Inflammatory macrophage treated with lipopolysaccharide for 1 hour (primary cell): ENCODE data around the gene MROH7.
"Not testable (repeated sequence)": the region's sequence is repeated elsewhere in the genome, so short reads cannot be mapped to it uniquely, and the experiment has no call there.

Experiments
- DNase-seq, 2 donors: peaks; one replicate each; pipeline ENCODE4 v3.0.0-alpha.2; 2020 to 2022

Gene MROH7

DNA sequence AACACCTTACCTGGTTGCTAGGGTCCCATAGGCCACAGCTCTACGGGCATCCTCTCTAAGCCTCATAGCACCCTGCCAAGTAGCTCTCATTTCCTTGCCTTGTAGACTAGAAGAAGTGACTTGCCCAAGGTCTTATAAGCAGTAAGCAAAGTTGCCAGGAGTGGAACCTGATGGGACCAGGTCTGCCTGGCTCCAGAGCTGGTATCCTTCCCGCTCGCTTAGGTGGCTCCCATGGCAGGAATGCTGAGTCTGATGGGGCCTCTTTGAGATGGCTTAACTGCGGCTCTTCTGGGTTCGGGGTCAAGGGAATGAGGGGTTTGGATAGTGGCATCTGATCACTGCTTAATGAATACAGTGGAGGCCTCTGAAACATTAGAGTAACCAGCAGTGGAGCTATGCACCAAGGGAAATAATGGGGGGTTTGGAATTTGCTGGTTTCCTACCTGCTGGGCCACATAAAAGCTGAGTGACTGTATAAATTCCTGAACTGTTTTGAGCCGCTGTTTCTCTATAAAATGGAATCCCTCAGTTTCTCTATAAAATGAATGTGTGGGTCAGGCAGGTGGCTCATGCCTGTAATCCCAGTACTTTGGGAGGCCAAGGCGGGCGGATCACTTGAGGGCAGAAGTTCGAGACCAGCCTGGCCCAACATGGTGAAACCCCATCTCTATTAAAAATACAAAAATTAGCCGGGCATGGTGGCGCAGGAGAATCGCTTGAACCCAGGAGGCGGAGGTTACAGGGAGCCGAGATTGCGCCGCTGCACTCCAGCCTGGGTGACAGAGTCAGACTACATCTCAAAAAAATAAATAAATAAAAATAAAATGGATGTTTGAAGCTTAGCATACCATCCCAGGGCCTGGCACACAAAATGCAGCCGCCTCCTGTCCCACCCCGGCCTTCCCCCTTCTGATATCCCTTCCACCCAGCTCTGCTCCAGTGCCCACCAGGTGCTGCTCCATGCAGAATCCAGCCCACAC is 30.7 kb upstream of the MROH7 start:
- no peak for DNase-seq

DNA sequence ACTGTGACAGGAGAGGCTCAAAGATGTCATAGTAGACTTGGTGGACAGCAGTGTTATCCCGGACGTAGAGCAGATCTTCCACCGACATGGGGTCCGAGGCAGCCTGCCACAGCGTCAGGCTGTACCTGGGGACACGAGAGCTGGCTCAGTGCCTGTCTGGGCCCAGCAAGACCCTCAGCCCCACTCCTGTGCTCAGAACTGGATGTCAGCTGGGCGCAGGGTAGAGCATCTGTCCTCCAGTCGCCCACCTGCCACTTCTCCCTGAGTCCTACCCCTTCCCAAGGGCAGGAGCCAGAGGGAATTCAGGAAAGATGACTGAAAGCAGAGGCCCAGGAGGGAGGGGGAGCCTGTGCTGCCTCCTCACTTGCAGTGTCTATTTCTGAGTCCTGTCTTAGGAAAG is 30.0 kb upstream of the MROH7 start:
- no peak for DNase-seq

- DNase-seq, result peak in 1 of 2 donors; percentile 7
Measured at GRCh38 chr1:54614024-54614423, 27.6 kb upstream of the MROH7 start.

DNA sequence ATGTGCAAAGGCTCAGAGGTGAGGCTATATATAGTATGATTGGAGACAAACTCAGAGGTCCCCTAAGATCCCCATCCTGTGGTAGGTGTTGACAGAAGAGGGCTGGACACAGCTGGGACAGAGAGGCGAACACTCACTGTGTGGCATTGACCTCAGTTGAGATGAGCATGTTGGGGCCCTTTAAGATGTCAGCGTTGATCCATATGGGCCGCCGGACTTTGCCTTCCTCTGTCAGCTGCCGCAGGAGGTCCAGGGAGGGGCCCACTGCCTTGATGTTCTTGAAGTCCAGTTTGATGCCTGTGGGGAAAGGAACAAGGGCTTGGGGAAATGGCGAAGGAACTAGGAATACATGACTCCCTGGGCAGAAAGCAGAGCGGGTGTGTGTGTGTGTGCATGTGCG is 27.0 kb upstream of the MROH7 start:
- DNase-seq, result no peak

DNA sequence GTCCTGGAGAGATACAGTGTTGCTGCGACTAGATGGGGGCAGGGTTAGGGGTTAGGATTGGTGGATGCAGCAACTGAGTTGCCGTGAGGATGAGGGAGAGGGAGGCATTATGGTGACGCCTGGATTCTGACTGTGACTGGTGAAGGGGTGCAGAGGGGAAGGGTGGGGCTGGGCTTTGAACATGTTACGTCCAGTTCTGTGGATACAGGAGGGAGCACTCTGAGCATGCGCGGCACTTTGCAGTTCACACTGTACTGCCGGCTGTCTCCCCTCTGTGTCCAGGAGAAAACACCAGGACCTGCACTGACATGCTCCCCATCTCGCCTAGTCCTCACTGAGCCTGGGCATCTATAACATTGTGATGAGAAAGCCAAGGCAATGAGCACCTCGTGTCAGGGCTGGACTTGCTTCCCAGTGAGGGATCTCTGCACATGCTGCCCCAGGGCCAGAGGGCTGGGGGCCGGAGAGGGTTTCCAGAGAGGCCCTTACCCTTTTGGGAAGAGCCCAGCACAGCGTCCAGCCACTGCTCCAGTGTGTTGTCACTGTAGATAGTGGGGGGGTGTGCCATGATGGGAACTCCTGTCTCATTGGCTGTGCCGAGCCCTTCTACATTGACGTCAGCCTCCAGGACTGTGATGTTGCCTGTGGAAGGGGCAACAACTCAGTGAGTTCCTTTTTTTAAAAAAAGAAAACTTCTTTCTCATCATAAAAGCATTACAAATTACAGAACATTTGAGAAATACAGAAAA is 25.9 kb upstream of the MROH7 start:
- peak; percentile 54 to 59 for DNase-seq

DNA sequence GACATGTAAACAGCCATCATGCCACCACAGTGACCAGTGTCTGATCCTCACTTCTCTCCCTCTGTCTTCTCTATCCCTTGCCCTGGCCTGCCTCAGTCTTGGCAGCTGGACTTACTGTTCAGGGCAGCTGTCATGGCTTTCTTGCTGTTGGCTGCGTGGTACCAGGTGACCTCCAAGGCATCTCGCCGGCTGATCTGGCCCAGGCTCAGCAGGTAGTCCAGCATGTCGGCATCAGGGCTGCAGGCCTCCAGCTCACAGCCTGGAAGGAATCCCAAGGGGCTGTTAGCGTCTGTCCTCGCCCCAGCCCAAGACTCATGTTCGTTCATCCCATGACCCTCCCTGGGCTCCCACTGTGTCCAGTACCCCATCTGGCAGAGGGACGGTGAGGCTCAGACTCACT is 21.8 kb upstream of the MROH7 start:
- DNase-seq, result no peak

DNA sequence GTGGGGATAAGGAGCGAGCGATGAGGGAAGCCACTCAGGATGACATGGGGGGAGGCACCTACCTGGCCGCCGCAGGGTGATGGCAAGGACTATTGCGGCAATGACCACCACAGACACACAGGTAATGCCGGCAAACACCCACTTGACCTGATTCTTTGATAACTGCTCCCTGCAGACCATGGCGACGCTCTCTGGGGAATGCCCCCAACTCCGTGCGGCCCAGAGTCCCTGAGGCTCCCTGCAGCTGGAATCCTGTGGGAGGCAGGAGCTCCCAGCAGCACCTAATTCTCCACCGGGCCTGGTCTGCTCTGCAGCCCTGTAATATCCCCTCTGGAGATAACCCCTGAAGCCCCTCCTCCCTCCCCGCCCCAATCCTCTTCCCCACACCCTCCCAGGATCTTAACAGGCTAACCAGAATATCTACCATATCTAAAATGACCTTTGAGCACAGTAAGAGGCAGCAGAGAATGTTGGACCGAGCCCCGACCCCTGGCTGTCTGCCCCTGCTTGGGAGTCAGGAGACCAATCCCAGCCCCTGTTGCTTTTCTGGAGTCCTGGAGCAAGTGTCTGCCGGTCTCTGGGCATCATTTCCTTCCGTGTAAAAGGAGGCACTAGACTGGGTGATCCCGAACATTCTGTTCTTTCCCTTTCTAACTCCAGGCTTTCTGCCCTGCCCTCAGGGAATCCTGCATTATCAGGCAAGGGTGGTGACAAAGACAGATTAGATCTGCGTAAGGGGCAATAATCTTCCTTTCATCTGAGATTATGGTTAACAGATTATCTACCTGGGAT is 18.2 kb upstream of the MROH7 start, which contains the start of gene FAM151A:
TSS of gene FAM151A (minus strand) at position 310 of the 792 bp plus-strand sequence. CDS start at position 180, 130 bp downstream.
- no peak for DNase-seq

- DNase-seq, result no peak
Measured at GRCh38 chr1:54624466-54625464, 16.8 kb upstream of the MROH7 start.

DNA sequence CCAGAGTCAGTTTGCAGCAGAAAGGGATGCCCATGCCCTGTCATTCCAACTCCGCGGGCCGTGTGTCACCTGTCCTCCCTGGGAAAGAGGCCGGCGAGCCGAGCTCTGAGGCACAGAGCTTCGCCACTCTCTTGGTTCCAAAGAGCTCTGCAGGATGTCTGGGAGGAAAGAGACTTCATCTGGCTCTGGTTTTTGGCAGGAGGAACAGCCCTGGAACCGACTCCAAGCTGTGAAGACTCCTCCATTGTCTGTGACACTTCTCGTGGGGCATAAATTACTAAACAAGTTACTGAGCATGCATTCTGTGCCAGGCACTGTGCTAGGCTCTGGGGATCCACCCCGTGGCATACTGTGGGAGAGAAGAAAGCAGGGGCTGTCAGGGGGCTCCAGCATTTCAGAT is 14.4 kb upstream of the MROH7 start:
- no peak for DNase-seq

GRCh38 chr1:54635804-54636203 is 5.8 kb upstream of the MROH7 start:
- not testable (repeated sequence) for DNase-seq

- DNase-seq, result not testable (repeated sequence)
Measured at GRCh38 chr1:54636461-54637446, 4.8 kb upstream of the MROH7 start.

DNA sequence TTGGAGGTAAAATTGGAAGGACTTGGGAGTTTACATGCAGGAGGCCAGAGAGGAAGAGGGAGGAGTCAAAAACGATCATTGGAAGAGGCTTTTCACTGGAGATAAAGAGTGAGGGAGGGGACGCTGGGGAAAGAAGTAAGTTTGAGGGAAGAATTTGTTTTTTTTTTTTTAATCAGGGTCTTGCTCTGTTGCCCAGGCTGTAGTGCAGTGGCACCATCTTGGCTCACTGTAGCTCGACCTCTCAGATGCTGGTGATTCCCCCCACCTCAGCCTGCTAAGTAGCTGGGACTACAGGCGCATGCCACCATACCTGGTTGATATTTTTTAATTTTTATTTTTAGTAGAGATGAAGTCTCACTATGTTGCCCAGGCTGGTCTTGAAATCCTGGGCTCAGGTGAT is 1.2 kb upstream of the MROH7 start:
- DNase-seq, result no peak

GRCh38 chr1:54643736-54644135 is 2.1 kb downstream of the MROH7 start:
- no peak for DNase-seq

- DNase-seq, result no peak
Measured at GRCh38 chr1:54645806-54646676, 4.5 kb downstream of the MROH7 start.

DNA sequence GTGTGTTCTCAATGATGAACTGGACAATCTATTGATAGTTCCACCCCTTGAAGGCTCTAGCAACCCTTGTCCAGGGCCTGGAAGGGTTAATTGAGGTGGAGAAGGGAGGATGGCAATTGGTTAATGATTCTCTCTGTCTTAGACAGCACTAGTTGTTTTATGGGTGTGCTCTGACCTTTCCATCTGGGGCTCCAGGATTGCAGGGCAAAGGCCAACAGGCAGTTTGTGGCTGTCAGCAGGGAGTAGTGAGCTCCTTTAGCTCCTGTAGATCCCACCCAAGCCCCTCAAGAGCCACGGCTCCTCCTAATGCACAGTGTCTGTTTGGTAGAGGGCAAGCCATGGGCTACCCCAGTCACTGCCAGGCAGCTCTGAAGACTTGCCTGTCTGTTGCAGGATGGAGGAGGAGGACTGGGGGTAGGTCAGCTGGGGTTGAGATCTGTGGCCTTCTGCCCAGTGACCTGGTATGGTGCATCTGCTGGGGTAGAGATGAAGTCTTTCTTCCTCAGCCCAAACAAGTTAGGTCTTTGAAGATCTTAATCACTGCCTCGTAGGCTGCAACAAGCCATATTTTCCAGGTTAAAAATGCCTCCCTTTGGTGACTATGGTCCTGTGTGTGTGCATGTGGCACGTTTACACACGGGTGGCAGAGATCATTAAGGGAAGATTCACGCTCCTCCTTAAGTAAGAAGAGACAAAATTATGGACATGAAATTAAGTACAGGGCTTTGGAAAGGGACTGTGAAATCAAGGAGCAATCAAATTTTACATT is 7.7 kb downstream of the MROH7 start:
- DNase-seq, result no peak

DNA sequence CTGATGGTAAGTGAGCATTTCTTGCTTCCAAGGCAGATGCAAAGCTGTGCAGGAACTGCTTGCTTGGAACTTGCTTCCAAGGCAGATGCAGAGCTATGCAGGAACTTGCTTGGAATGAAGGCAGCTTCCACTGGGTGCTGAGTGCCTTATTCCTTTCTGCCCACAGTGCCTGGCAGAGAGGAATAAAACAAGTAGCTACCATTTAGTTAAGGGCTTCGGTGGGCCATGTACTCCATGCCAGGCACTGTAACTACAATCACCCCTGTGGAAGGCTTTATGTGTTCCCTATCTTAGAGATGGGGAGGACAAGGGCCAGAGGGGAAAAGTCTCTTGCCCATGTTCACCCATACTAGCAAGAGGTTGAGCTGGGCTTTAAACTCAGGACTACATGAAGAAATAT is 8.3 kb downstream of the MROH7 start:
- no peak for DNase-seq

DNA sequence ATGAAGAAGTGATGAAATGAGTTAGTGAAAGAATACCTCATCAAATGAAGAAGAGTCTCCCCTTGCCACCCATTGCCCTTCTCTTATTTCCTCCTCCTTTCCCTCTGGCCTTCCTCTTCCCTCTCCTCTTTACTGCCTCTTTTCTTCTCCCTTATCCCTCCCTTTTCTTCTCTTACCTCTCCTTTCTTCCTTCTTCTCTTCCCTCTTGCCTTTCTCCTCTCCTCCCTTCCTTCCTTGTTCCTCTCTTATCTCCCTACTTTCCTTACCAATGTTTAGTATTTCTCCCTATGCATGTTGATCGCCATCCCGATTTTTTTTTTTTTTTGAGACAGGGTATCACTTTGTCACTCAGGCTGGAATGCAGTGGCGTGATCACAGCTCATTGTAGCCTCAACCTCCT is 8.8 kb downstream of the MROH7 start:
- no peak for DNase-seq

GRCh38 chr1:54651608-54652007 is 10.0 kb downstream of the MROH7 start:
- no peak for DNase-seq

DNA sequence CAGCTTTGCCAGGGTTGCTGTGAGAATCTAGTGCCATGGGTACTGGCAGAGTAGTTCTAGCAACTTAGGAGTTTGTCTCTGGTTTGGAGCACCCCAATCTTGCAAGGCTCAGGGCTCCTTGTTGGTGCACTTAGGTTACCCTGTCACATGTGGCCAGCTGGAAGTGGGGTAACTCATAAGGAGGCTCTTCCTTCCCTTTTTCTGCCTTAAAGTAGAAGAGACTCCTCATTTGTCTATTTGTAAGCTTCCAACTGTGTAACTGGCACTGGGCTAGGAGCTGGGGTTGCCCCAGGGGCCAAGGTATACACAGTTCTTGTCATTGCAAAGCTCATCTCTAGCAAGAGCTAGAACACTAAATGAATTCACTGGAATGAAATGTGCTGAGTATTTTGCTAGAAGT is 10.6 kb downstream of the MROH7 start:
- peak; percentile 44 to 51 for DNase-seq
